K562 (cell line): ENCODE data around the gene TGFBR1. TPM values are rescaled to one million over a fixed set of nuclear protein-coding genes. Genes with fewer than 3 reads are reported as not detected.

Source experiments
- BHLHE40 ChIP-seq: IDR thresholded peaks from 2 replicates; pipeline ENCODE4 v1.6.1; 2011; ENCODE audit warnings: low read length, improper control_type of control experiment
- CXXC5 ChIP-seq: fragments of 250-450 bp; sonication (Bioruptor Pico); IDR thresholded peaks from 2 replicates; pipeline ENCODE4 v1.8.0; 2022; ENCODE audit warnings: inconsistent platforms, mild to moderate bottlenecking, moderate library complexity
- DNMT1 ChIP-seq: fragments of 450-650 bp; IDR thresholded peaks from 2 replicates; pipeline ENCODE4 v1.6.1; 2016; ENCODE audit warnings: antibody characterized with exemption, mild to moderate bottlenecking
- GABPB1 ChIP-seq: sonication (generic); formaldehyde crosslinking; IDR thresholded peaks from 2 replicates; pipeline ENCODE4 v1.8.0; 2022; ENCODE audit warnings: mild to moderate bottlenecking, missing genetic modification reagents
- L3MBTL2 ChIP-seq: fragments of 450-650 bp; IDR thresholded peaks from 2 replicates; pipeline ENCODE4 v1.6.1; 2016; ENCODE audit warnings: mild to moderate bottlenecking, moderate library complexity
- SMAD1 ChIP-seq: fragments of 150-350 bp; IDR thresholded peaks from 2 replicates; pipeline ENCODE4 v1.6.1; 2014; ENCODE audit warnings: low read length, low read depth; ENCODE audit not compliant: partially characterized antibody
- SMARCA4 ChIP-seq: fragments of 450-650 bp; IDR thresholded peaks from 2 replicates; pipeline ENCODE4 v1.6.1; 2016
- ZEB2 ChIP-seq: fragments of 450-650 bp; IDR thresholded peaks from 2 replicates; pipeline ENCODE4 v1.6.1; 2016
- ZNF124 ChIP-seq: sonication (generic); formaldehyde crosslinking; IDR thresholded peaks from 2 replicates; pipeline ENCODE4 v1.8.1; 2022; ENCODE audit warnings: missing genetic modification reagents
- ZNF224 ChIP-seq: sonication (generic); formaldehyde crosslinking; IDR thresholded peaks from 2 replicates; pipeline ENCODE4 v1.8.0; 2022; ENCODE audit warnings: mild to moderate bottlenecking, missing genetic modification reagents
- ZNF431 ChIP-seq: sonication (generic); formaldehyde crosslinking; IDR thresholded peaks from 2 replicates; pipeline ENCODE4 v1.8.0; 2022; ENCODE audit warnings: mild to moderate bottlenecking, missing genetic modification reagents
- ZNF717 ChIP-seq: fragments of 250-450 bp; sonication (Bioruptor Pico); IDR thresholded peaks from 2 replicates; pipeline ENCODE4 v1.5.0; 2021
- polyA plus RNA-seq, 8 experiments: library from polyadenylated mRNA; depleted of rRNA in 4 of 8; stranded (reverse) in 5 of 8; unstranded in 3 of 8; fragments of >200 nt; fragmentation: Nextera tagmentation in 2 of 8; fragmentation: Illumina TruSeq in 1 of 8; extraction: Ambion mirVana in 2 of 8; extraction: Trizol in 1 of 8; gene quantifications; 2 replicates each; pipeline versions ENCODE4 v1.2.1 to v1.2.3, GENCODE V29; 2011 to 2014; ENCODE audit warnings: inconsistent platforms in 1 of 8, missing spikeins in 1 of 8
- total RNA-seq, 7 experiments: library from RNA; depleted of rRNA in 6 of 7; stranded (reverse); fragments of >200 nt in 6 of 7; fragmentation: Illumina TruSeq in 2 of 7; extraction: Trizol in 2 of 7; gene quantifications; 2 replicates each; pipeline versions ENCODE4 v1.2.1 to v1.2.3, GENCODE V29; 2011 to 2021; ENCODE audit warnings: low replicate concordance in 1 of 7
- TF ChIP-seq, protein P1 (sequence below), 2 experiments: fragments of 450-650 bp in 1 of 2; sonication (generic) in 1 of 2; formaldehyde crosslinking; conservative IDR thresholded peaks; 2 replicates each; pipeline versions ENCODE4 v1.4.0 to v1.8.1; 2020 to 2022; ENCODE audit warnings: mild to moderate bottlenecking in 1 of 2, missing genetic modification reagents in 1 of 2
- TF ChIP-seq, protein P2 (sequence below): fragments of 250-450 bp; sonication (Bioruptor Pico); IDR thresholded peaks from 2 replicates; pipeline ENCODE4 v1.4.0; 2020; ENCODE audit warnings: mild to moderate bottlenecking, moderate library complexity
- TF ChIP-seq, protein P3 (sequence below), 2 experiments: fragments of 450-650 bp; IDR thresholded peaks; 2 replicates each; pipeline ENCODE4 v1.6.1; 2016; ENCODE audit warnings: mild to moderate bottlenecking in 2 of 2, borderline replicate concordance in 1 of 2, low read depth in 1 of 2, moderate library complexity in 1 of 2
- TF ChIP-seq, protein P4 (sequence below): fragments of 450-650 bp; formaldehyde crosslinking; IDR thresholded peaks from 2 replicates; pipeline ENCODE4 v1.4.0; 2020; ENCODE audit warnings: mild to moderate bottlenecking, moderate library complexity

Gene TGFBR1
- total and polyA plus RNA-seq, 9 of the 15 experiments (the other 6 are each of a cell fraction or from before 2014, with no cell fraction given): 15.5 to 62.4 (median 42.7) TPM

GRCh38 chr9:99105152-99106043 is 485 bp downstream of the TGFBR1 start (continued):
- TF ChIP-seq, protein P1, sequence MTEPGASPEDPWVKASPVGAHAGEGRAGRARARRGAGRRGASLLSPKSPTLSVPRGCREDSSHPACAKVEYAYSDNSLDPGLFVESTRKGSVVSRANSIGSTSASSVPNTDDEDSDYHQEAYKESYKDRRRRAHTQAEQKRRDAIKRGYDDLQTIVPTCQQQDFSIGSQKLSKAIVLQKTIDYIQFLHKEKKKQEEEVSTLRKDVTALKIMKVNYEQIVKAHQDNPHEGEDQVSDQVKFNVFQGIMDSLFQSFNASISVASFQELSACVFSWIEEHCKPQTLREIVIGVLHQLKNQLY (CRISPR knock-in tag; conservative IDR thresholded peaks at IDR 0.05): no peak
- TF ChIP-seq L3MBTL2 (0 out of 2 replicates have a peak, but pooled peaks have one; percentile 10), SMAD1 (no peak), DNMT1 (no peak), ZNF717 (CRISPR knock-in tag) (no peak), BHLHE40 (peak; percentile 36; the same call in 1 of the 2 replicates), GABPB1 (no peak), ZEB2 (no peak), ZNF224 (CRISPR knock-in tag) (no peak), ZNF124 (CRISPR knock-in tag) (no peak), CXXC5 (CRISPR knock-in tag) (peak; percentile 66), ZNF431 (CRISPR knock-in tag) (0 out of 2 replicates have a peak, but pooled peaks have one; percentile 17), SMARCA4 (no peak)
- TF ChIP-seq, protein P2, sequence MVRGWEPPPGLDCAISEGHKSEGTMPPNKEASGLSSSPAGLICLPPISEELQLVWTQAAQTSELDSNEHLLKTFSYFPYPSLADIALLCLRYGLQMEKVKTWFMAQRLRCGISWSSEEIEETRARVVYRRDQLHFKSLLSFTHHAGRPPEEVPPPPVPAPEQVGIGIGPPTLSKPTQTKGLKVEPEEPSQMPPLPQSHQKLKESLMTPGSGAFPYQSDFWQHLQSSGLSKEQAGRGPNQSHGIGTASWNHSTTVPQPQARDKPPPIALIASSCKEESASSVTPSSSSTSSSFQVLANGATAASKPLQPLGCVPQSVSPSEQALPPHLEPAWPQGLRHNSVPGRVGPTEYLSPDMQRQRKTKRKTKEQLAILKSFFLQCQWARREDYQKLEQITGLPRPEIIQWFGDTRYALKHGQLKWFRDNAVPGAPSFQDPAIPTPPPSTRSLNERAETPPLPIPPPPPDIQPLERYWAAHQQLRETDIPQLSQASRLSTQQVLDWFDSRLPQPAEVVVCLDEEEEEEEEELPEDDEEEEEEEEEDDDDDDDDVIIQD (CRISPR knock-in tag): no peak
- TF ChIP-seq, protein P3, sequence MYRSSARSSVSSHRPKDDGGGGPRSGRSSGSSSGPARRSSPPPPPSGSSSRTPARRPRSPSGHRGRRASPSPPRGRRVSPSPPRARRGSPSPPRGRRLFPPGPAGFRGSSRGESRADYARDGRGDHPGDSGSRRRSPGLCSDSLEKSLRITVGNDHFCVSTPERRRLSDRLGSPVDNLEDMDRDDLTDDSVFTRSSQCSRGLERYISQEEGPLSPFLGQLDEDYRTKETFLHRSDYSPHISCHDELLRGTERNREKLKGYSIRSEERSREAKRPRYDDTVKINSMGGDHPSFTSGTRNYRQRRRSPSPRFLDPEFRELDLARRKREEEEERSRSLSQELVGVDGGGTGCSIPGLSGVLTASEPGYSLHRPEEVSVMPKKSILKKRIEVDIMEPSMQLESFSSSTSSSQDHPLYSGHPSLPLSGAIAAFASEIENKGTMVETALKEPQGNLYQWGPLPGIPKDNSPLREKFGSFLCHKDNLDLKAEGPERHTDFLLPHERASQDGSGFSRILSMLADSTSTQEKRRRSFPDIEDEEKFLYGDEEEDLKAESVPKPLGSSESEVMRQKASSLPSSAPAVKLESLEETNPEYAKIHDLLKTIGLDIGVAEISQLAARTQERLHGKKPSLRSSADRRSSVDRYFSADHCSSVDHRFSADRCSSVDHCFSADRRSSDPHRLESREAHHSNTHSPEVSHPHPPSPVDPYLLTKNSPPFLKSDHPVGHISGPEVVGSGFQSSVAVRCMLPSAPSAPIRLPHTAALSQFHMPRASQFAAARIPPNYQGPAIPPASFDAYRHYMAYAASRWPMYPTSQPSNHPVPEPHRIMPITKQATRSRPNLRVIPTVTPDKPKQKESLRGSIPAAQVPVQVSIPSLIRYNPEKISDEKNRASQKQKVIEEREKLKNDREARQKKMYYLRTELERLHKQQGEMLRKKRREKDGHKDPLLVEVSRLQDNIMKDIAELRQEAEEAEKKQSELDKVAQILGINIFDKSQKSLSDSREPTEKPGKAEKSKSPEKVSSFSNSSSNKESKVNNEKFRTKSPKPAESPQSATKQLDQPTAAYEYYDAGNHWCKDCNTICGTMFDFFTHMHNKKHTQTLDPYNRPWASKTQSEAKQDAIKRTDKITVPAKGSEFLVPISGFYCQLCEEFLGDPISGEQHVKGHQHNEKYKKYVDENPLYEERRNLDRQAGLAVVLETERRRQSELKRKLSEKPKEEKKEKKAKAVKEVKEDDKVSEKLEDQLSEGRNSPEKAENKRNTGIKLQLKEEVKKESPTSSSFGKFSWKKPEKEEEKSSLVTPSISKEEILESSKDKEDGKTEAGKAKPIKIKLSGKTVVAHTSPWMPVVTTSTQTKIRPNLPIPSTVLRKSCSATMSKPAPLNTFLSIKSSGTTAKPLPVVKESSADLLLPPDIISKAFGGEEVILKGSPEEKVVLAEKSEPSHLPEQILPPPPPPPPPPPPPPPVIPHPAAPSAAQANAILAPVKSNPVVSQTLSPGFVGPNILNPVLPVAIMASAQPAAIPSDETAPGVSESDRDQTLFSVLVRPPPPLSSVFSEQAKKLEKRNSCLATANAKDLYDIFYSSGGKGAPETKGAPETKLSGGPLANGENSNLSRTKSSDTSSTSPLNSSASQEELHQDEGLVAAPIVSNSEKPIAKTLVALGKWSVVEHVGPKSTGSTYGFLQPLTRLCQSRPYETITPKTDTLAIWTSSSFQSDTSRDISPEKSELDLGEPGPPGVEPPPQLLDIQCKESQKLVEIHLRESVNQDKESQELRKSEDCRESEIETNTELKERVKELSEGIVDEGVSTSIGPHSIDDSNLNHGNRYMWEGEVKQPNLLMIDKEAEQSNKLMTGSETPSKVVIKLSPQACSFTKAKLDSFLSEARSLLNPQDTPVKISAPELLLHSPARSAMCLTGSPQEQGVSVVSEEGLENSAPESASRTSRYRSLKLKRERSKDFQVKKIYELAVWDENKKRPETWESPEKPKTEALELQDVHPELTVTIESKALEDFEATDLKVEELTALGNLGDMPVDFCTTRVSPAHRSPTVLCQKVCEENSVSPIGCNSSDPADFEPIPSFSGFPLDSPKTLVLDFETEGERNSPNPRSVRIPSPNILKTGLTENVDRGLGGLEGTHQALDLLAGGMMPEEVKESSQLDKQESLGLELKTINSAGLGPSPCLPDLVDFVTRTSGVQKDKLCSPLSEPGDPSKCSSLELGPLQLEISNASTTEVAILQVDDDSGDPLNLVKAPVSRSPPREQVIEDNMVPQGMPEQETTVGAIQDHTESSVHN (IDR thresholded peaks at IDR 0.05; ENCODE audit: borderline replicate concordance in 1 of 2, low read depth in 1 of 2): no peak
- TF ChIP-seq, protein P4, sequence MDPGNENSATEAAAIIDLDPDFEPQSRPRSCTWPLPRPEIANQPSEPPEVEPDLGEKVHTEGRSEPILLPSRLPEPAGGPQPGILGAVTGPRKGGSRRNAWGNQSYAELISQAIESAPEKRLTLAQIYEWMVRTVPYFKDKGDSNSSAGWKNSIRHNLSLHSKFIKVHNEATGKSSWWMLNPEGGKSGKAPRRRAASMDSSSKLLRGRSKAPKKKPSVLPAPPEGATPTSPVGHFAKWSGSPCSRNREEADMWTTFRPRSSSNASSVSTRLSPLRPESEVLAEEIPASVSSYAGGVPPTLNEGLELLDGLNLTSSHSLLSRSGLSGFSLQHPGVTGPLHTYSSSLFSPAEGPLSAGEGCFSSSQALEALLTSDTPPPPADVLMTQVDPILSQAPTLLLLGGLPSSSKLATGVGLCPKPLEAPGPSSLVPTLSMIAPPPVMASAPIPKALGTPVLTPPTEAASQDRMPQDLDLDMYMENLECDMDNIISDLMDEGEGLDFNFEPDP (CRISPR knock-in tag): 0 out of 2 replicates have a peak, but pooled peaks have one; percentile 33
